GM21515 (cell line): ENCODE data around the gene PSORS1C1.

Experiments used
- ATAC-seq: cut with Tn5 transposase; IDR thresholded peaks from one replicate; pipeline ENCODE4 v1.9.1; 2021; ENCODE audit not compliant: unreplicated experiment

PSORS1C1 gene

DNA sequence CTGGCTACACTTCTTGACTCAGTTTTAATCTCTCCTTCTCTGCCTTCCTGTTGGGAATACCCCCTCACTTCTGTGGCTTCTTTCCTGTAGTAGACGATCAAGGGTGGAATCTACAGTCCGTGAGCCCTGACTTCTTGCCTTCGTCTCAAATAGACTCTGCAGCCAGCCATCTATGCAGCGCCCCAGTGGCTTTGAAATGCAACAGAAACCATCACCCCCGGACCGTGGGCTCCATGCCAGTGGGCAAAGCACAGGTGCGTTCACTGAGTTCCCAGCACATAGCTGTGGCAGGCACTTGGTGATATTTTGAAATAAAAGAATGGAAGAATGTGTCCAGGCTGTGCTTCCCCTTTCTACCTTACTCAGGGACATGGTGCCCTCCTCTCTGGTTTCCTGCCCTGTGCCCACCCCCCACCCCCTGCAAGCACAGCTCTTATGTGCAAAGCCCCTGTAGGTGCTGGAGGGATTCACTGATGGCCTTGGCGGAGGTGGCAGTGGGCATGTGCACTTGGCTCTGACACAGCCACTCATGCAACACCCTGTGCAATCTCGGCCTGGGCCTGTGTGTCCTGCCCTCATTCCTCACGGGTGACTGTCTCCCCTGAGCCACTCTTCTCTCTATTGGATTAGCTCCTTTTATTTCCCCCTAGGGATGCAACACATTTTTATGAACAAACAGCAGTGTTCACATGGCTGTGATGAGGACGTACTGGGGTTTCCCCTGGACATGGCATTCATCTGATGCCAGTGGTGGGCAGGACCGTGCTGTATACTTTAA lies 11.2 kb downstream of the PSORS1C1 start:
- ATAC-seq, result no peak

- ATAC-seq, result no peak
These were observed 12.0 kb downstream of the PSORS1C1 start for GRCh38 chr6:31126396-31127175.

DNA sequence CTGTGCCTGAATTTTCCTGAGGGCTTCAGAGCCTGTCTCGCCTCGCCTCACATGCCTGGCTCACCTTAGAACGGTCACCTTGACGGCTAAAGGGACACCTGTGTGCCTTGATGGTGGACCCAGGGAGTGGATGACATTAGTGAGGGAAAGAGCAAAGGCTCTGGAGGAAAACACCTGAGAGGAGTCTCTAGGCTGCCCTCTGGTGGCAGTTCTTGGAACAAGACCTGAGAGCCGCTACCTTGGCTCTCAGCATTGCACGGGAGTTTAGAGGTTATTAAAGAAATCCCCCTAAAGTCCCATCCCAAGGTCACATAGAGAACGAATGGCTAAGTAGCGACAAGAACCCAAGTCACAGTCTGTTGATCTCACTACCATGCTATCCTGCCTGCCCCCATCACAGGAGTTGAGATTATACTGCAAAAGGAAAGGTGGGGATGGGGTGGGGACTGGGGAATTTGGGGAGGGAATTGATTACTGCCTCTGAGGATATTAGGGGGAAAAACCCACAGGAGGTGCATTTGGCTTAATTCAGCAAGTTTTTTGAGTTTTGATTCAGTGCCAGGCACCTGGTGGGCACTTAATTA lies 13.6 kb downstream of the PSORS1C1 start:
- ATAC-seq, result no peak

- no peak for ATAC-seq
These were observed 14.5 kb downstream of the PSORS1C1 start for GRCh38 chr6:31129130-31129529.

GRCh38 chr6:31130751-31131150 lies 16.2 kb downstream of the PSORS1C1 start:
- no peak for ATAC-seq

DNA sequence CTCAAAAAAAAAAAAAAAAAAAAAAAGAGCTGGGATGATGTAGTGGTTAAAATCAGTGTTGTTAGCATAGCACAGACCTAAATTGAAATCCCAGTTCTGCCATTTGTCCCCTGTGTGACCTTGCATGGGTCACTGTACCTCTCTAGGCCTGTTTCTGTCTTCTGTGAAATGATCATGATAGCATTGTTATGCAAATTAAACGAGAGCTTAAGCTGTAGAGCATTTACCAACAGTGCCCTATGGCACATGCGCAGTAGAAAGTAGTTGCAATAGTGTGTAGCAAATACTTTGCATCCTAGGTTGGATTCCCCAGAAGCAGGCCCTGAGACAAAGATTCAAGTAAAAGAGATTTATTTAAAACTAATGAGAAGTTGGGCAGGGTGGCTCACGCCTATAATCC lies 17.0 kb downstream of the PSORS1C1 start:
- no peak for ATAC-seq

GRCh38 chr6:31132806-31133205 lies 18.2 kb downstream of the PSORS1C1 start:
- ATAC-seq, result no peak

GRCh38 chr6:31135710-31136109 lies 21.1 kb downstream of the PSORS1C1 start:
- ATAC-seq, result no peak

- ATAC-seq, result no peak
These were observed 24.4 kb downstream of the PSORS1C1 start, which contains the start of gene PSORS1C2 for GRCh38 chr6:31138982-31139381. Gene PSORS1C2, minus strand, starts transcription at chr6:31139066. Its CDS starts 40 bp downstream, at chr6:31139026.

GRCh38 chr6:31139599-31139998 lies 25.0 kb downstream of the PSORS1C1 start:
- ATAC-seq, result no peak

DNA sequence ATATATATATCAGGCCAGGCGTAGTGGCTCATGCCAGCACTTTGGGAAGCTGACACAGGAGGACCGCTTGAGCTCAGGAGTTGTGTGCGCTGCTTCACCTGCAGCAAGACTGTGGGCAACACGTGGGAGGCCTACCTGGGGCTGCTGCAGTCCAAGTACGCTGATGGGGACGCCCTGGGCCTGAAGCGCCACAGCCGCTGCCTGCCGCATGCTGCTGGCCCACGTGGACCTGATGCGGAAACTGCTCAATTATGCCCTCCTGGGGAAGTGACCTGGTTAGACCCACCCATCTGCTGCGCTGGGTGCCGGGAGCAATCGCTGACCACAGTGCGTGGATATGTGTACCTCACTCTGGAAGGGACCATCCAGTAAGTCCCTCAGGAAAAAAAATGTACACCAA lies 26.0 kb downstream of the PSORS1C1 start:
- no peak for ATAC-seq

DNA sequence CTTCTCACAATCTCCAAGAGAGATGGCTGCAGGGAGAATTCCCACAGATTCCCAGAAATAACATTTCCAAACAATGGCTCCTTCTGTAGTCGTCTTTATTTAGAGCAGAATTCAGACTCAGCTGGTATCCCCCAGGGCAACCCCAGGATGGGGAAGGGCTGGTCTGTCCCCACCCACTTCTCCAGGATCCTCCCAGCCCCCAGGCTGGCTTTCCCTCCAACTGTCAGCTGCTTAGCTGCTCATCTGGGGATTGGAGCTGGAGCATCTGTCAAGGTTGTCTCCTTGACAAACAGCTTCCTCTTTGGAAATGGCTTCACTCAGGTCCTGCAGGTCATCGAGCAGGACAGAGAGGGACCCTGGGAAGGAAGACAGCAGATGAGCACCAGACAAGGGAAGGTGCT lies 27.8 kb downstream of the PSORS1C1 start:
- ATAC-seq, result no peak

DNA sequence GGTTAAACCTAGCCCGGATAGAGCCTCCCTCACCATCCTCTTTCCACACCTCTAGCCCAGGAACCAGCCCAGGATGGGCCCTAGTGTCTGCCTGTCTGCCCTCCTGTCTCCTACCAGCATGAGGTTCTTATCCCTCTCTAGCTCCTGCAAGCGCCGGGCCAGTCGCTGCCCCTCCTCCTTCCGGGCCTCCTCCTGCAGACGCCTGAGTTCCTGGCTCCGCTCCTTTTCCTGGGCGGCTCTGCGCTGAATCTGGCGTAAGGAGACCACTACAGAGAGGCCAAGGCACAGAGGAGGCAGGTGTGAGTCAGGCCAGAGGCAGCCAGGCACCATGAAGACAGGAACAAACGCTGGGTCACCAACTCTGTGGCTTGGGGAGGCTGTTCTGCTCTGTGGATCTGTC lies 28.5 kb downstream of the PSORS1C1 start:
- ATAC-seq, result no peak

GRCh38 chr6:31144296-31144969 lies 29.8 kb downstream of the PSORS1C1 start:
- no peak for ATAC-seq

GRCh38 chr6:31144970-31145340 lies 30.4 kb downstream of the PSORS1C1 start:
- no peak for ATAC-seq

GRCh38 chr6:31145386-31145785 lies 30.8 kb downstream of the PSORS1C1 start:
- ATAC-seq, result no peak

DNA sequence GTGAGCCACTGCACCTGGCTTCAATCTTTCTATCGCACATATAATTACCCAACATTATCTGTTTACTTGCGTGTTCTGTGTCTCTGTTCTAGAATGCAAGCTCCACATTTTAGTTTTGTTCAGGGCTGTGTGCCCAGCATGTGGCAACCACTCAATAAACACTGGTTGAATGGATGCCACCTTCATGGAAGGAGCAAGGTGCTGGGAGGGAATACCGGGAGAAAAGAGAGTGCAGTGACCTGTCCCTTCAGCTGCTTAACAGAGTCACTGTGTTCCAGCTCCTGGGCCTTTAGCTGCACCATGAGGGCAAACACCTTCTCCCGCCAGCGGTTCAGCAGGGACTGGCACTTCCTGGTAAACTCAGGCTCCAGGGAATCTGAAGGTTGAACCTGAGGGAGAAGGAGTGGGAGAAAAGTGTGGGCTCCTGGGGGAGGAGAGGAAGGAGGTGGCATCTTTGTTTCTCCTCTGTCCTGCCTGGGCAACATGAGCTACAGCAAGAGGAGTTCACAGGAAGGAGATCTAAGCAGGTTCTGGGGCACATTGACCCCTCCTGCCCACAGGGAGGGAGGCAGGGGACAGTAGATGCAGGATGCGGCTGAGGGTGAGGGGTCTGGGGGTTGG lies 35.3 kb downstream of the PSORS1C1 start:
- ATAC-seq, result no peak

GRCh38 chr6:31152781-31153180 lies 38.2 kb downstream of the PSORS1C1 start:
- ATAC-seq, result no peak

DNA sequence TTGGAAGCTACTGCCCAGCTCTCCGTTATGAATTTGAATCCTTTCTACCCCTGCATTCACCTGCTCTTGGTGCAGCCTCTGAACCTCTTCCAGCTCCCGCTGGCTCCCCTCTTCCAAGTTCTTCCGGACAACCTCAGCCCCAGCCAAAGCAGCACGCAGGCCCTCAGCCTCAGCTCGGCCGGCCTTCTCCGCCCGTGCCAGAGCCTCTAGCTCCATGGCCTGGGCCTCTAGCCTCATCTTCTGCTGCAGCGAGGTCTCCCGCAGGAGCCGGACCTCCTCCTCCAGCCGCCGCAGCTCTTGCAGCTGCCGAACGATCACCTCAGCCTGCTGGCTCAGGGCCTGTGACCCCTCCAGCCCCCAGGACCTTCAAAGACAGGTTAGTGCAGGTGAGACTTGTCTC lies 39.8 kb downstream of the PSORS1C1 start:
- no peak for ATAC-seq

DNA sequence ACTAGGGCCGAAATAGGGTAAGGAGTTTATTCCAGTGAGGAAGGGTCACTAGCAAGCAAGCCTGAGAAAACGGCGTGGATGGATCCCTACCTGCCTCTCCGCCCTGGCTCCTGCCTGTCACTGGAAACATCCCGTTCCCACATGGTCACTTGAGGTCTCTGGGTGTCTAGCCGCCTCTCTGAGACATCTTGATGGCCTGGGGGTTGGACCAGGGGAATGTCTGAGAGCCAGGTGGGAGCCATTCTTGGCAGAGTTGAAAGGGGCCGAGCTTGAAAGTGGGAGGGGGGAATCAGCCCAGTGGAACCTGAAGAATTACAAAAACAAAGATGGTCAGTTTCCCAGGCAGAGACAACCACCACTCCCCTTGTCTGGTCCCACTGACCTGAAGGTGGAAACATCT lies 42.0 kb downstream of the PSORS1C1 start:
- no peak for ATAC-seq
